Cardiac muscle cell (in vitro differentiated cells and primary cell): ENCODE data around the gene DUSP5. TPM values are rescaled to one million over a fixed set of nuclear protein-coding genes. Genes with fewer than 3 reads are reported as not detected.
"Not testable (repeated sequence)": the region's sequence is repeated elsewhere in the genome, so short reads cannot be mapped to it uniquely, and the experiment has no call there.

Experiments used
- DNase-seq, 2 donors: peaks; one replicate each; pipeline versions ENCODE4 v3.0.0 to v3.0.0-alpha.2; 2010 to 2017; ENCODE audit warnings: low read depth in 1 of 2, low spot score in 1 of 2
- H3K27ac ChIP-seq: fragments of 200-600 bp; sonication (generic); 2 replicates; pipeline ENCODE4 v1.5.1; 2016
- H3K27me3 ChIP-seq: fragments of 200-600 bp; sonication (generic); 2 replicates; pipeline ENCODE4 v1.6.0; 2016; ENCODE audit warnings: control low read depth
- H3K36me3 ChIP-seq: fragments of 200-600 bp; sonication (generic); 2 replicates; pipeline ENCODE4 v1.5.1; 2016; ENCODE audit warnings: control low read depth
- H3K4me1 ChIP-seq: fragments of 200-600 bp; sonication (generic); 2 replicates; pipeline ENCODE4 v1.8.1; 2017; ENCODE audit warnings: low read depth, mild to moderate bottlenecking, mixed run types
- H3K4me3 ChIP-seq: fragments of 200-600 bp; sonication (generic); 2 replicates; pipeline ENCODE4 v1.5.1; 2016; ENCODE audit warnings: mild to moderate bottlenecking
- H3K9me3 ChIP-seq: fragments of 200-600 bp; sonication (generic); 2 replicates; pipeline ENCODE4 v1.5.1; 2017; ENCODE audit warnings: low read depth, mild to moderate bottlenecking, control low read depth
- polyA plus RNA-seq: library from polyadenylated mRNA; unstranded; fragments of >200 nt; fragmentation: Nextera tagmentation; extraction: Ambion mirVana; gene quantifications from 2 replicates; pipeline ENCODE4 v1.2.1, GENCODE V29; 2016
- total RNA-seq: library from RNA; depleted of rRNA; stranded (reverse); fragments of >200 nt; gene quantifications from 2 replicates; pipeline ENCODE4 v1.2.3, GENCODE V29; 2016
- TF ChIP-seq, protein P1 (sequence below): IDR thresholded peaks from 2 replicates; pipeline ENCODE4 v1.5.1; 2012; ENCODE audit warnings: low read depth, mild to moderate bottlenecking, low read length

DUSP5 gene
- total and polyA plus RNA-seq, 2 experiments from 2014 or later: 64.1 to 82.1 TPM

DNA sequence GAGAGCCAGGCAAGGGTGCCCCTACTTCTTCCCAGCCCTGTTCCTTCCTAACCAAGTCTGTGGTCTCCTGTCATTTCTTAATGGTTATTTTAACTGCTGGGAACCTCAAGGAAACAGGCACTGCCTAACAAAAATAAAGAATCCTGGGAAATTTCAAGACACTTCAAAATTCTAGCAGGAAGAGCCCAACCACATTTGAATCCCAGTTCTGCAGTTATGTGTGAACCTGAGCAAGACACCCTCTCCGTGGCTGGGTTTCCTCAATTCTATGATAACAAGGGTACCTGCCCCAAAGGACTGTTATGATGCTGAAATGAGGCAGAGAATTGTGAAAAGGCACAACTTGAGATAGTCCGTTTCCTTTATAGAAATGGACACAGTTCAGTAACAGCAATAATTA lies 36.2 kb upstream of the DUSP5 start:
- H3K27ac ChIP-seq: peak overlapping the region; percentile 77
- TF ChIP-seq, protein P1, sequence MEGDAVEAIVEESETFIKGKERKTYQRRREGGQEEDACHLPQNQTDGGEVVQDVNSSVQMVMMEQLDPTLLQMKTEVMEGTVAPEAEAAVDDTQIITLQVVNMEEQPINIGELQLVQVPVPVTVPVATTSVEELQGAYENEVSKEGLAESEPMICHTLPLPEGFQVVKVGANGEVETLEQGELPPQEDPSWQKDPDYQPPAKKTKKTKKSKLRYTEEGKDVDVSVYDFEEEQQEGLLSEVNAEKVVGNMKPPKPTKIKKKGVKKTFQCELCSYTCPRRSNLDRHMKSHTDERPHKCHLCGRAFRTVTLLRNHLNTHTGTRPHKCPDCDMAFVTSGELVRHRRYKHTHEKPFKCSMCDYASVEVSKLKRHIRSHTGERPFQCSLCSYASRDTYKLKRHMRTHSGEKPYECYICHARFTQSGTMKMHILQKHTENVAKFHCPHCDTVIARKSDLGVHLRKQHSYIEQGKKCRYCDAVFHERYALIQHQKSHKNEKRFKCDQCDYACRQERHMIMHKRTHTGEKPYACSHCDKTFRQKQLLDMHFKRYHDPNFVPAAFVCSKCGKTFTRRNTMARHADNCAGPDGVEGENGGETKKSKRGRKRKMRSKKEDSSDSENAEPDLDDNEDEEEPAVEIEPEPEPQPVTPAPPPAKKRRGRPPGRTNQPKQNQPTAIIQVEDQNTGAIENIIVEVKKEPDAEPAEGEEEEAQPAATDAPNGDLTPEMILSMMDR: no peak

DNA sequence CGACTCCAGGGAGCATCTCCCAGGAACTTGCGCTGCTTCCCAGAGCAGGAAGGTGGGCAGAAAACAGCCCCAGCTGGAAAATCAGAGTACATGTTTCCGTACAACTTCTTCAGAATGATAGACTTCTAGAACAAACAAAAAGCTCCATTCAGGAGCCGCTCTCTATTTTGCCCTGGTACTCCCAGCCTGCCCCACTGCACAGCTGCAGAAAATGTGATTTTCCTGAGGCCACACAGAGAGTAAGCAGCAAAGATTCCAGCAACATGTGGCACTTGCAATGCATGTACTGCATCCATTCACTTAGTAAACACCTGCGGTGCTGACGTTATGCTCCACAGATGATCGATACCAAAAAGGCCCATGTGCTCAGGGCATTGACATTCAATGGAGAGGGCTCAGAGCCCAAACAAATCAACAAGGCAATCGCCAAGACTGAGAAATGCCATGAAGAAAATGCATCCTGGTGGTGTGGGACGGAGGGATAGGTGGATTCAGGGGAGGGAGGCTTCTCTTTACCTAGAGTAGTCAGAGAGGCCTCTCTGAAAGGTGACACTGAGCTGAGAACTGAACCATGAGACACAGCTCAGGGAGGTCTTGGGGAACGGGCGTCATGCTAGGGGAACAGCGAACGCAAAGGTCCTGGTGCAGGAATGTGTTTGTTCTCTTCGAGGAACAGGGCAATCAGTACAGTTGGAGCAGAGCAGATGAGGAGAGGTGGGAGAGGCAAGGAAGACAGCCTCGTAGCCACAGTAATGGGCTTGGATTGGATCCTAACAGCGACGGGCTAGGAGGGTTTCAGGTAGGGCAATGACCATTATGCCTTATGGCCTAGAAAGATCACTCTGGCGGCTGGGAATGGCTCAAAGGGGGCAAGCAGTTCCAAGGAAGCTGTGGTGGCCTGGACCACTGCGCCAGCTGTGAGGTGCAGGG lies 35.3 kb upstream of the DUSP5 start:
- H3K27me3 ChIP-seq: no peaks in the 10 kb centered on the region
- H3K9me3 ChIP-seq: no peaks in the 10 kb centered on the region
- H3K4me1 ChIP-seq: peaks cover 51% of the 10 kb centered on the region
- TF ChIP-seq, protein P1: no peak
- no peak for DNase-seq
- H3K36me3 ChIP-seq: no peaks in the 10 kb centered on the region
- no peak overlapping the region for H3K4me3 ChIP-seq
- H3K27ac ChIP-seq: peak overlapping the region; percentile 77

More for the DNA sequence above, 36.2 kb upstream of the DUSP5 start:
- Histone ChIP-seq H3K36me3 (no peaks in the 10 kb centered on the region), H3K27me3 (no peaks in the 10 kb centered on the region), H3K9me3 (no peaks in the 10 kb centered on the region), H3K4me3 (no peak overlapping the region), H3K4me1 (peaks cover 51% of the 10 kb centered on the region)
- DNase-seq: no peak

DNA sequence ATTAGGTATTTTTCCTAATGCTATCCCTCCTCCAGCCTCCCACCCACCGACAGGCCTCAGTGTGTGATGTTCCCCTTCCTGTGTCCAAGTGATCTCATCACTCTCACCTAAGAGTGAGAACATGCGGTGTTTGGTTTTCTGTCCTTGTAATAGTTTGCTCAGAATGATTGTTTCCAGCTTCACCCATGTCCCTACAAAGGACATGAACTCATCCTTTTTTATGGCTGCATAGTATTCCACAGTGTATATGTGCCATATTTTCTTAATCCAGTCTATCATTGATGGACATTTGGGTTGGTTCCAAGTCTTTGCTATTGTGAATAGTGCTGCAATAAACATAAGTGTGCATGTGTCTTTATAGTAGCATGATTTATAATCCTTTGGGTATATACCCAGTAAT lies 29.4 kb upstream of the DUSP5 start:
- not testable (repeated sequence) for H3K27ac ChIP-seq, H3K4me3 ChIP-seq, H3K36me3 ChIP-seq, H3K9me3 ChIP-seq, DNase-seq, H3K27me3 ChIP-seq
- peaks cover 24% of the 10 kb centered on the region for H3K4me1 ChIP-seq

DNA sequence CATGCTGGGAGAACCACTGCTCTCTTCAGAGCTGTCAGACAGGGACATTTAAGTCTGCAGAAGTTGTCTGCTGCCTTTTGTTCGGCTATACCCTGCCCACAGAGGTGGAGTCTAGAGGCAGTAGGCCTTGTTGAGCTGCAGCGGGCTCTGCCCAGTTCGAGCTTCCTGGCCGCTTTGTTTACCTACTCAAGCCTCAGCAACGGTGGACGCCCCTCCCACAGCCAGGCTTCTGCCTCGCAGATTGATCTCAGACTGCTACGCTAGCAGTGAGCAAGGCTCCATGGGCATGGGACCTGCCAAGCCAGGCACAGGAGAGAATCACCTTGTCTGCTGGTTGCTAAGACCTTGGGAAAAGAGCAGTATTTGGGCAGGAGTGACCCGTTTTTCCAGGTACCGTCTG lies 27.2 kb upstream of the DUSP5 start:
- H3K36me3 ChIP-seq, H3K4me3 ChIP-seq, H3K27me3 ChIP-seq, DNase-seq, H3K4me1 ChIP-seq, H3K9me3 ChIP-seq, H3K27ac ChIP-seq: not testable (repeated sequence)

DNA sequence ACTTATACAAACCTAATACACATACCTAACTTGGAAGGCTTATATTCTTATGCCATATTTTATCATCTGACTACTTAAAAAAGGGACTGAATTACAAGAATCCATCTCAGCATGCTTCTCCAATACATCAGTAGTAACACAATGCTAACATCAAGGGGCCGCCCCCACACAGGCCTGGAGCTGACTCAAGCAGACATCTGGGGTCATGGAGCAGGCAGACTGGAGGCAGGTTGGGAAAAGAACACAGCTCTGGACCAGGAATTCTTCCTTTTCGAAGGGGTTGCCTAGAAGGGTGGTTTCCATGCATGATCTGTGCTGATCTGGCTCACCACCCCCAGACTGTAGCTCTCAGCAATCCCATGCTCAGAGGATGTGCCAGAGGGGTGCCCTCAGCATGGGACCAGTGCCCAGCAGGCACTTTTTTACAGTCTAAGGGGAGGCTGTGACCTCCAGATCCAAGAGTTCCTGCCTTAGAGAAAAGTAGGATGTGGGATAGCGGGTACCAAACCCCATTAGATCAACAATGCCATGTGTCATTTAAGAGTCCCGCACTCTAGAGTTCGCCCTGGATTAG lies 26.1 kb upstream of the DUSP5 start:
- Histone ChIP-seq H3K4me3 (no peak overlapping the region), H3K9me3 (no peaks in the 10 kb centered on the region), H3K4me1 (no peaks in the 10 kb centered on the region), H3K27ac (no peak overlapping the region), H3K27me3 (no peaks in the 10 kb centered on the region), H3K36me3 (no peaks in the 10 kb centered on the region)
- DNase-seq: peak in 1 of 2 donors; percentile 57
- TF ChIP-seq, protein P1: no peak

DNA sequence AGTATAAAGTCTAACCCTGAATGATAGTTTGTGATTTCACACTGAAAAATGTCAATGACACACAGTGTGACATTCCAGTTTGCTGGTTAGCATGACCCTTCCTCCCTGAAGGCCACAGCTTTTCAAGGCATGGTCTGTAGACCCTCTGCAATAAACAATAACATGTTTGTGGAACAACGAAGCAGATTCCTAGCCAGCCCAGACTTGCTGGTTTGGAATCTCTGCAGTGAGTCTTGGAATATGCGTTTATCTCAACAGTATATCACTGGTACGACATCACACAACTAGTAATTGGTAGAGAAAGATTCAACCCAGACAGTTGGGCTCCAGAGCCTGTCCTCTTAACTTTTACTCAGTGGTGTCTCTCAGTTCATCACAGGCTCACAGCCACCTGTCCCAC lies 23.7 kb upstream of the DUSP5 start:
- H3K4me3 ChIP-seq: no peak overlapping the region
- H3K27ac ChIP-seq: no peak overlapping the region
- H3K27me3 ChIP-seq: no peaks in the 10 kb centered on the region
- no peaks in the 10 kb centered on the region for H3K4me1 ChIP-seq
- TF ChIP-seq, protein P1: no peak
- H3K9me3 ChIP-seq: no peaks in the 10 kb centered on the region
- no peak for DNase-seq
- no peaks in the 10 kb centered on the region for H3K36me3 ChIP-seq
